Articular chondrocyte of knee joint (primary cell): ENCODE data around the gene FFAR4. TPM values are rescaled to one million over a fixed set of nuclear protein-coding genes. Genes with fewer than 3 reads are reported as not detected.

Experiments used
- total RNA-seq: library from RNA; depleted of rRNA; stranded (reverse); fragments of >200 nt; gene quantifications from 2 replicates; pipeline ENCODE4 v1.2.3, GENCODE V29; 2012

The FFAR4 gene
- total RNA-seq: not detected in 2 replicates

DNA sequence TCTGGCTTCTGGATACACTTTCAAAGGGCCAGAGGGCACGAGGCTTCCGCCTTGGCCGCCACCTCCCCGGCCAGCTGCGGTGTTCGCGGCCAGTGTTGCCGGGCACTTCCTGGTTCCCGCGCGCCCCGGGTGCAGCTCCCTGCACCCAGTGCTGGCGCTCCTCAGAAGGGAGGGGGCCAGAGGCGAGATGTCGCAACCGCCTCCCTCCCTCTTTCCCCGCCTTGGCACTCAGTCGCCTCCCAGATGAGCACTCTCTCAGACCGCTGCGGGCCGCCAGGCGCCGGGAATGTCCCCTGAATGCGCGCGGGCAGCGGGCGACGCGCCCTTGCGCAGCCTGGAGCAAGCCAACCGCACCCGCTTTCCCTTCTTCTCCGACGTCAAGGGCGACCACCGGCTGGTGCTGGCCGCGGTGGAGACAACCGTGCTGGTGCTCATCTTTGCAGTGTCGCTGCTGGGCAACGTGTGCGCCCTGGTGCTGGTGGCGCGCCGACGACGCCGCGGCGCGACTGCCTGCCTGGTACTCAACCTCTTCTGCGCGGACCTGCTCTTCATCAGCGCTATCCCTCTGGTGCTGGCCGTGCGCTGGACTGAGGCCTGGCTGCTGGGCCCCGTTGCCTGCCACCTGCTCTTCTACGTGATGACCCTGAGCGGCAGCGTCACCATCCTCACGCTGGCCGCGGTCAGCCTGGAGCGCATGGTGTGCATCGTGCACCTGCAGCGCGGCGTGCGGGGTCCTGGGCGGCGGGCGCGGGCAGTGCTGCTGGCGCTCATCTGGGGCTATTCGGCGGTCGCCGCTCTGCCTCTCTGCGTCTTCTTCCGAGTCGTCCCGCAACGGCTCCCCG is at the start of gene FFAR4:
Gene FFAR4 (plus strand): TSS at position 231 of the 842 bp plus-strand sequence. CDS start 56 bp downstream, at position 287.

DNA sequence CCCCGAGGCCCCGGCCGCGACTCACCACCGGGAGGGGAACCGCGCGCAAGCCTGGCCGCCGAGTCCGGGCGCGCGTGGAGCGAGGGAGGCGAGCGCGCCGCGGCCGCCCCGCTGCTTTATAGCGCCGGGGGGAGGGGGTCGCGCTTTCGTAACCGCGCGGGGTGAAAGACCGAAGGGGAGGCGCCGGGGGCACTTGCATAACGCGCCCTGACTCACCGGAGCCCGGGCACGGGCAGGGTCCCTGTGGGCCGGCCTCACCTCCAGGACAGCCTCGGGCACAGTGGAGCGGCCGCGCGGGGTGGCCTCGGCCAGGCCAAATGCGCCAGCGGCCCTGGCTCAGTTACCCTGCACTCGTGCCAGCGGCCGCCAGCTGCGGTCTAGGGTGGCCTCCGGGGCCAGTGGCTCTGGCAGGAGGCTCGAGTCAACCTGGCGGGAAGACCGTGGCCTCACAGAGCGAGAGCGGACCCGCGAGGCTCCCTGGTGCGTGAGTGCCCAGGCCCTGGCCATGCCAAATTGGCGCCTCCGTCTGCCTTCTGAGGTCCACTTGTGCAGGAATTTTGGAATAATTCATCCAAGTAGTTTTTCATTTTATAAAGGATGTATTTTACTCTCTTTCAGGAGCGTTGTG is 34.8 kb downstream of the FFAR4 start, which contains the start of gene RBP4:
Gene RBP4 (minus strand): TSS at position 90 of the 628 bp plus-strand sequence. CDS start 207 bp downstream, outside the sequence.

GRCh38 chr10:93612311-93612710 is 45.8 kb downstream of the FFAR4 start, which contains the start of gene PDE6C:
TSS of gene PDE6C (plus strand) at chr10:93612537. CDS start at chr10:93612726, 189 bp downstream.

Other genes starting within 250 kb of the FFAR4 start
- gene MYOF, start 84.3 kb upstream of the FFAR4 start, total RNA-seq: 400 and 478 TPM in 2 replicates
- 18.4 and 28.1 TPM in 2 replicates for gene CEP55, start 70.1 kb upstream of the FFAR4 start, total RNA-seq
- gene RBP4, start 34.6 kb downstream of the FFAR4 start, total RNA-seq: 11.1 and 15.4 TPM in 2 replicates
- not detected in 2 replicates for gene PDE6C, start 45.9 kb downstream of the FFAR4 start, total RNA-seq
- gene FRA10AC1, start 135.9 kb downstream of the FFAR4 start, total RNA-seq: 14.0 and 14.4 TPM in 2 replicates
- gene LGI1, start 191.3 kb downstream of the FFAR4 start, total RNA-seq: 0.11 TPM in 1 of 2 replicates, not detected in the other